Colonic mucosa (tissue), 4 donors: Measurements from ENCODE around the gene SETD2. TPM values are rescaled to one million over a fixed set of nuclear protein-coding genes. Genes with fewer than 3 reads are reported as not detected.
"Not testable (repeated sequence)": the region's sequence is repeated elsewhere in the genome, so short reads cannot be mapped to it uniquely, and the experiment has no call there.

Experiments used
- DNase-seq: peaks from one replicate; pipeline ENCODE4 v3.0.0-alpha.2; 2020
- H3K27ac ChIP-seq: fragments of 200-600 bp; one replicate; pipeline ENCODE4 v1.8.0; 2021
- H3K27me3 ChIP-seq: fragments of 200-600 bp; one replicate; pipeline ENCODE4 v1.8.0; 2021
- H3K36me3 ChIP-seq: fragments of 200-600 bp; one replicate; pipeline ENCODE4 v1.8.0; 2021
- H3K4me1 ChIP-seq: fragments of 200-600 bp; one replicate; pipeline ENCODE4 v1.8.0; 2021; ENCODE audit warnings: mild to moderate bottlenecking
- H3K4me3 ChIP-seq: fragments of 200-600 bp; one replicate; pipeline ENCODE4 v1.8.0; 2021
- H3K9ac ChIP-seq, 2 donors: one replicate each; pipeline ENCODE4 v1.7.0; 2013; ENCODE audit warnings: control low read depth in 2 of 2, low read depth in 2 of 2, low read length in 2 of 2
- H3K9me3 ChIP-seq: fragments of 200-600 bp; one replicate; pipeline ENCODE4 v1.8.0; 2021
- CTCF ChIP-seq: fragments of 200-600 bp; IDR thresholded peaks from one replicate; pipeline ENCODE4 v1.8.0; 2022; ENCODE audit warnings: antibody characterized with exemption, mild to moderate bottlenecking
- intact Hi-C: fragments of 100-400 bp; cut with DNase I; formaldehyde crosslinking; loops from one replicate; pipeline ENCODE4 v1.14.1; 2022
- total RNA-seq, 2 donors: library from RNA; stranded (reverse); fragmentation: NEBNext Ultra II Directional in 1 of 2; extraction: Animal tissue kit (Norgen Biotek cat#: 25700) in 1 of 2; gene quantifications; one replicate each; pipeline ENCODE4 v1.2.1, GENCODE V29; 2021
- donor health status: healthy.
- donor health status: DM: no; HTN: no; CAD: no.
- donor health status: DM: no; HTN: no; CAD: no.

Gene SETD2
- 10 to 100 TPM; 39.5 to 48.6 TPM for total RNA-seq

GRCh38 chr3:47164007-47164881, at the start of gene SETD2:
Gene SETD2 (minus strand): TSS chr3:47164113. CDS start chr3:47163924, 189 bp downstream.
- Histone ChIP-seq H3K27me3 (no peaks in the 10 kb centered on the region), H3K4me1 (peaks cover 20% of the 10 kb centered on the region), H3K4me3 (peak within 1 kb of the TSS; percentile 93), H3K9ac (peak within 1 kb of the TSS; percentile 77 to 98), H3K27ac (peak within 1 kb of the TSS; percentile 96), H3K9me3 (no peaks in the 10 kb centered on the region), H3K36me3 (no peaks in the 10 kb centered on the region)
- intact Hi-C loops: loop anchor here (10.0 kb wide), 1 partner anchor 161 kb away; no protein-coding TSS in a partner anchor
- DNase-seq: peak; percentile 95
- TF ChIP-seq CTCF: no peak

- H3K27me3 ChIP-seq: no peaks in the 10 kb centered on the region
- H3K4me1 ChIP-seq: no peaks in the 10 kb centered on the region
- no peaks in the 10 kb centered on the region for H3K36me3 ChIP-seq
- H3K9ac ChIP-seq: no peak overlapping the region
- H3K9me3 ChIP-seq: no peaks in the 10 kb centered on the region
- H3K27ac ChIP-seq: no peak overlapping the region
- no peak for TF ChIP-seq CTCF
- DNase-seq: no peak
- H3K4me3 ChIP-seq: no peak overlapping the region
- intact Hi-C loops: no loop called here
These were observed 47.0 kb upstream of the SETD2 start for GRCh38 chr3:47210863-47211405.

- H3K36me3 ChIP-seq, intact Hi-C loops, H3K9ac ChIP-seq, DNase-seq, H3K27ac ChIP-seq, H3K27me3 ChIP-seq, H3K4me1 ChIP-seq, H3K4me3 ChIP-seq, H3K9me3 ChIP-seq: not testable (repeated sequence)
These were observed 42.1 kb upstream of the SETD2 start for GRCh38 chr3:47206022-47206421.

- no peak overlapping the region for H3K9ac ChIP-seq
- H3K4me3 ChIP-seq: no peak overlapping the region
- H3K27me3 ChIP-seq: no peaks in the 10 kb centered on the region
- no peak for DNase-seq
- intact Hi-C loops: no loop called here
- H3K27ac ChIP-seq: no peak overlapping the region
- H3K36me3 ChIP-seq: no peaks in the 10 kb centered on the region
- TF ChIP-seq CTCF: no peak
- H3K9me3 ChIP-seq: no peaks in the 10 kb centered on the region
- no peaks in the 10 kb centered on the region for H3K4me1 ChIP-seq
These were observed 41.0 kb upstream of the SETD2 start for GRCh38 chr3:47204875-47205274.

GRCh38 chr3:47202542-47202941, 38.6 kb upstream of the SETD2 start:
- H3K36me3 ChIP-seq: no peaks in the 10 kb centered on the region
- no peaks in the 10 kb centered on the region for H3K9me3 ChIP-seq
- H3K27ac ChIP-seq: no peak overlapping the region
- no peaks in the 10 kb centered on the region for H3K27me3 ChIP-seq
- no peaks in the 10 kb centered on the region for H3K4me1 ChIP-seq
- H3K9ac ChIP-seq: no peak overlapping the region
- no peak for TF ChIP-seq CTCF
- no peak overlapping the region for H3K4me3 ChIP-seq
- no peak for DNase-seq
- intact Hi-C loops: no loop called here

- no peak for TF ChIP-seq CTCF
- H3K9ac ChIP-seq: no peak overlapping the region
- DNase-seq: no peak
- H3K4me3 ChIP-seq: no peak overlapping the region
- intact Hi-C loops: no loop called here
- no peaks in the 10 kb centered on the region for H3K4me1 ChIP-seq
- no peaks in the 10 kb centered on the region for H3K9me3 ChIP-seq
- H3K36me3 ChIP-seq: no peaks in the 10 kb centered on the region
- no peaks in the 10 kb centered on the region for H3K27me3 ChIP-seq
- H3K27ac ChIP-seq: no peak overlapping the region
These were observed 33.4 kb upstream of the SETD2 start for GRCh38 chr3:47197287-47197686.
